GM21786 (cell line): ENCODE data around the gene LILRB1.
"Not testable (repeated sequence)": the region's sequence is repeated elsewhere in the genome, so short reads cannot be mapped to it uniquely, and the experiment has no call there.

ENCODE experiments used
- ATAC-seq: cut with Tn5 transposase; IDR thresholded peaks from one replicate; pipeline ENCODE4 v1.9.1; 2021; ENCODE audit not compliant: unreplicated experiment

LILRB1 gene

DNA sequence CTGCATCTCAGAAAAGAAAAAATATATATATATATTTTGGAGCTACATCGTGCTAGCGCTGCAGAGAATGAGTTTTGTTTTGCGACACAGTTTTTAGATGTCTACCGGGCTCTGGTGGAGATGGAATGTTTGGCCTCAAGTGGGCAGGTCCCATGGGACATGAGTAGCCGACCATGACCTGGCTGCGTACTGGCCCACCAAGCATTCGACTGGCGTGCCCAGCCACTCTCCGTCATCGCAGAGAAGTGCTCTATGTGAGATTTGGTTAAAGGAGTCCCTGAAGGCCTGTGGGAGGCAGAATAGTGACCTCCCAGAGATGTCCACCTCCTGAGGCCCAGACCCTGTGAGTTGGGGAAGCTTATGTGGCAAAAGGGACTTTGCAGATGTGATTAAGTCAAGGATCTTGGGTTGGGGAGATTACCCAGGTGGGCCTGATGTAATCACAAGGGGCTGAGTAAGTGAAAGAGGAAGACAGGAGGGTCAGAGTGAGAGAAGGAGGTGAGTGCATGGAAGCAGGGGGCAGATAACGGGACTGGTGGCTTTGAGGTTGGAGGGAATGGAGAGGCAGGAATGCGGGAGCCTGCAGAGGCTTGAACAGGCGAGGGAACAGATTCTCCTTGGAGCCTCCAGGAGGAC is 31.7 kb downstream of the LILRB1 start:
- ATAC-seq, result no peak

DNA sequence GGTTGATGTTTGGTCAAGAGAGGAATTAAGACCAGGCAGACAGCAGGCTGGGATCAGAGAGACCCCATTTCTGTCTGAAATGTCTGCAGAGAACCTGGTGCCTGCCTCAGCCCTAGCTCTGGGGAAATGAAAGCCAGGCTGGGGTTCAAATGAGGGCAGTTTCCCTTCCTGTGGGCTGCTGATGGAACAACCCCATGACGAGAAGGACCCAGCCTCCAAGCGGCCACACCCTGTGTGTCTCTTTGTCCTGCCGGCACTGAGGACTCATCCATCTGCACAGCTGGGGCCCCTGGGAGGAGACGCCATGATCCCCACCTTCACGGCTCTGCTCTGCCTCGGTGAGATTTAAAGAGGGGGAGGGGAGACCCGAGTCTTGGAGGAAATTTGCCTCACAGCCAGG is 32.4 kb downstream of the LILRB1 start, which contains the start of gene LILRB4:
LILRB4 (plus strand) TSS at position 256 of the 400 bp plus-strand sequence; CDS start at position 305, 49 bp downstream.
- no peak for ATAC-seq

DNA sequence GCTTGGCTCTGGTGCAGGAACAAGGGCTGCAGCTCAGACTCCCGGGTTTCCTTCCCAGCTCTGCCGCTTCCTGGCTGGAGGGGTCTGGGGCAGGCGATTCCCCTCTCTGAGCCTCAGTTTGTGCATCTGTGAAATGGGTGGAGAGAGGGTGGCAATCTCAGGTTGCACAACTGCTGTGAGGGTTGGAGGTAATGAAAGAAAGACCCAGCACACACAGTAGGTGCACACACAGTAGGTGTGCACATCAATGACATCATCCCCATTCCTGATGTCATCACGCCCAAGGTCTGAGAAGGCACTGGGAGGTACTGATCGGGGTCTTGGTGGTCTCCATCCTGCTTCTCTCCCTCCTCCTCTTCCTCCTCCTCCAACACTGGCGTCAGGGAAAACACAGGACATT is 35.2 kb downstream of the LILRB1 start:
- ATAC-seq, result no peak

DNA sequence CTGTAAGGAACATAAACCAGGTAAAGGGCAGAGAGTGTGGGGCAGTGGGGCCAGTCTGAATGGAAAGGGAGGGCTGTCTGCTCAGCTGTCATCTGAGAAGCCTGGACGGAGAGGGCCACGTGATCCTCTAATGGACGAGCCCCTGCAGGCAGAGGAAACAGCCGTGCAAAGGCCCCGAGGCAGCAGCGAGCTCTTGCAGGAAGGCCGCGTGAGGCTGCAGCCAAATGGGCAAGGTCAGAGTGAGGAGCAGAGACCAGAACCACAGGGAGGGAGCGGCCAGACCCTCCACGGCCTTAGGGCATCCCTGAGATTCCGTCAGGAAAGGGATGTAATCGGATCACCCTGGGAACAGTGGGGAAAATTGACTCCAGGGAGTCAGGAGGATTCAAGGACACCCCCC is 36.9 kb downstream of the LILRB1 start:
- ATAC-seq, result no peak

DNA sequence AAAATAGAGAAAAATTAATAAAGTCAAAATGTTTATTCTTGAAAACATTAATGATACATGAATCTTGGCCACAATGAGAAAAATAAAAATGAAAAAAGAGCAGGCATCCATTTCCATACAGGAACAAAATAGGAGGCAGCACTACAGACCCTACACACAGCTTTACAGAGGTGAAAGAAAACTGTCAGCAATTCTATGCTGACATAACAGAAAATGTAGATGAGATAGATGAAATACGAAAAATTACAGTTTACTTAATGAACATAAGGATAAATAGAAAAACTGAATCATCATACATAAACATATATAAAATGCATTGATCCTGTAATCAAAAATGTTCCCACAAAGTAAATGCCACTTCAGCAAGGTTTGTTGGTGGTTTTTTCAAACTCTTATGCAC is 38.1 kb downstream of the LILRB1 start:
- ATAC-seq, result no peak

DNA sequence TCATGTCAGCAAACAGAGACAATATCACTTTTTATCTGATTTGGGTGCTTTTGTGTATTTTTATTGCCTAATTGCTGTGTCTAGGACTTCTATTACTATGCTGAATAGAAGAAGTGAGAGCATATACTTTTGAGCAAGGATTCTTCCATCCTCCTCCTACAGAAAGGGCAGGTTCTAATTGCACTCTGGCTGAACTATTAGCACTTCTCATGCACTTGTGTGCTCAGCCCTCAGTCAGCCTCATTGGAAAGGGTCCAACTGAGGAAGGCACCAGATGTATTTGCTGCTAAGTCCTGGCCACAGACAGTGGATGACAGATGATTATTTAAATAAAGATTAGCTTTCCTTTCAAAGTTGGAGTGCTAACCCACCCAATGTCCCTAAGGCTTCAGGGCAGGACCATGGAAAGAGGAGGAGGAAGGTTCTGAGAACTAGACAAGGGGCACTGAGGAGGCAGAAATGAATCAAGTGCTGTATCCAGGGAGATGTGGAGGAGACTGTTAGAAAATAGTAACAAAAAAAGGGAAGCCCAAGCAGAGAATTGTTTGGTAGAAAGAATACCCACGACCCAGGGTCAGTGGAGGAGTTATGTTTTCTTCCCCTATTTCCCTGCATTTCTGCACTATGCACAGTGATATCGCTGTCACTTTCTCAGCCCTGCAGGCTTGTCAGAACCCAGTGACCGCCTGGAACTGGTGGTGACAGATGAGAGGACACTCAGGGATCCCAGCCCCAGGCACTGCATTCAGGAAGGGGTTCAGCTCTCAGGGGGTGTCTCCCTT is 40.5 kb downstream of the LILRB1 start:
- ATAC-seq, result no peak

DNA sequence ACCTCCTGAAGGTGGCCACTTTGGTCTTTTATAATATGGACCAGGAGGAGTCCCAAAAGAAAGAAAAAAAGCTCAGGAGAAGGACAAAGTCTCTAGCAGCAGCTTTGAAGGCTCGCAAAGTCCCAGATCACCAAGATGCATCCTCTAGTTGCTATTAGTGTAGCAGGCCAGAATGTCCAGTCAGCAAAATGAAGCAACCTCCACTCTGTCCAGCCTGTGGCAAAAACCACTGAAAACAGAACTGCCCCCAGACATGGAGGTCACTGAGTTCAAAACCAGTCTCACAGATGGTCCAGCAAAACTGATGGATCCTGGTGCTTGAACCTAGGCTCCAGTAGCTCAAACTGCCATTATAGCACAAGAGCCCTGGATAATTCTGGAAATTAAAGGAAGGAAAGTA is 42.9 kb downstream of the LILRB1 start:
- ATAC-seq, result no peak

DNA sequence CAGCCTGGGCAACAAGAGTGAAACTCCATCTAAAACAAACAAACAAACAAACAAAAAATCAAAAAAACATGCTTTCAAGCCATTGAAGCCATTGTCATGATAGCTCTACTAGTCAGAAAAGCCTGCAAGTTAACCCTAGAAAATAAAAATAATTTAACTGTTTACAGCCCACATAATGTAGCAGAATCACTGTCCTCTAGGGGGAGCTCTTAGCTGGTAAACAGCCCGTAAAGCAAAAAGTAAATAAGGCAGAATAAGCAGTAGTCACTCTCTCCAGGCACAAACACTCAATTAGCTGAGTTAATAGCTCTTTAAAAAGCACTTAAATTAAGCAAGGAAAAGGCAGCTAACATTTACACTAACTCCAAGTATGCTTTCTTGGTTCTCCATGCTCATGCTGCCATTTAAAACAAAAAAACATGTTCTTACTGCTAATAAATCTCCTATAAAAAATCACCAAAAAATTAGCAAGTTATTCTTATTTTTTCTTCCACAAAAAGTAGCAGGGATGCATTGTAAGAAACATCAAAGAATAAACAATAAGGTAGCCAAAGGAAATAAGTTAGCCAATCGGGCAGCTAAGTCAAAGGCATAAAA is 43.8 kb downstream of the LILRB1 start:
- ATAC-seq, result no peak

DNA sequence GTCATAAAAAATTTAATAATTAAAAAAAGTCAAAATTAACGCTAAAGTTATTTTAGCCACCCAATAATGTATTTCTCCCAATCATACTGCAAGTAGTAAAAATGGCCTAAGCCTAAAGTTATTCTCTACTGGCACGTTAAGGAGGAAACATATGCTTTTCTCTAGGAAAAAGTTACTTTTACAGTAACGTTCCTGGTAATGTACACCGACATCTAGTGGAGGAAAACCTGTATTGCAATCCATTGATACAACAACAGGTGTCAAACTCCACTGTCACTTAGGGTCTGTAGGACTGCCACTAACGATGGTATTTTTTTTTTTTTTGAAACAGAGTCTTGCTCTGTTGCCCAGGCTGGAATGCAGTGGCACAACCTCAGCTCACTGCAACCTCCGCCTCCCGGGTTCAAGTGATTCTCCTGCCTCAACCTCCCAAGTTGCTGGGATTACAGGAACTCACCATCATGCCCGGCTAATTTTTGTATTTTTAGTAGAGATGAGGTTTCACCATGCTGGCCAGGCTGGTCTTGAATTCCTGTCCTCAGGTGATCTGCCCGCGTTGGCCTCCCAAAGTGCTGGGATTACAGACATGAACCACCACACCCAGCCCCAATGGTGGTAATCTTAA is 46.0 kb downstream of the LILRB1 start:
- ATAC-seq, result not testable (repeated sequence)

DNA sequence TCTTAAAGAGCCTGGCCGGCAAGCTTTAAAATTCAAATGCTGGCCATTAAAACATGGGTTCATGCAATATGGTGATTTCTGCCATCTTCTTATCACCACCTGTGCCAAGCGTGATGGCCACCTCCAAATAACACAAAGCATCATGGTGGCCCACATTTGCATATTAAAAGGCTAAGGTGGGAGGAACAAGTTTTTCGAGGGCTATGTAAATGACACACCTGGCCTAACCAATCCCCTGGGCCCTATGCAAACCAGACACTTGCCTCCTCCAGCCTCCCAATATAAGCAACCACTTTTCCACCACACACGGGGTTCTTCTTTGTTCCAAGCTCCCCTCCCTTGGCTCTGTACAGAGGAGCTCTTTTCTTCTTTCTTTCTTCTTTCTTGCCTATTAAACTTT is 46.9 kb downstream of the LILRB1 start:
- ATAC-seq, result no peak

DNA sequence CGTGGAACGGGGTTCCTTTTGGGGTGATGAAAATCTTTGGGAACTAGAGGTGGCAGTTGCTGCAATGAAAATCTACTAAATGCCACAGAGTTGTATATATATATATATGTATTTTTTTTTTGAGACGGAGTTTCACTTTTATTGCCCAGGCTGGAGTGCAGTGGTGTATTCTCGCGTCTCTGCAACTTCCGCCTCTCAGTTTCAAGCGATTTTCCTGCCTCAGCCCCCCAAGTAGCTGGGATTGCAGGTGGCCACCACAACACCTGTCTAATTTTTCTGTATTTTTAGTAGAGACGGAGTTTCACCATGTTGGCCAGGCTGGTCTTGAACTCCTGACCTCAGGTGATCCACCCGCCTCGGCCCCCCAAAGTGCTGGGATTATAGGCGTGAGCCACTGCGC is 51.3 kb downstream of the LILRB1 start:
- not testable (repeated sequence) for ATAC-seq

DNA sequence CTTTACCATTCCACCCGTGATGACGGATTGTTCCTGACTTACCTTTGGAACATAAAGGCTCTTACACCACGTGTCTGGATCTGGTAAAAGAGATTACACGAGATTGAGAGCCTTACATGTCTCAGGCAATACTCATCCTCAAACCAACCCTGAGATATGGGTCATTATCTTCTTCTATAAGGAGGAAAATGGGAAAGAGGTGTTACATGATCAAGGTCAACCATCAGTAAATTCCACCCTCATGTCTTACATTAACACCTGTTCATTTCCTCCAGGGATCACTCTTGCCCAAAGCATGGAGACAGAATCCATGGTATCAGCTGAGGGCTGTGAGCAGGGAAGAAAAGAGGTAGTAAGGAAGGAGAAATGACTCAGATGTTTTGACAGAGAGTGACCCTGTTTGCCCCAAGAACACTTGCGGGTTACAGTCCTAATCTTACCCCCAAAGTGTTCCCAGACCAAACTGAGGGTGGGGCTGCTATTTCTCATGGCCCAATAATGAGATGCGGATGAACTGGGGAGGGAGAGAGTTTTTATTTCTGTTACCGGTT is 52.1 kb downstream of the LILRB1 start:
- no peak for ATAC-seq

DNA sequence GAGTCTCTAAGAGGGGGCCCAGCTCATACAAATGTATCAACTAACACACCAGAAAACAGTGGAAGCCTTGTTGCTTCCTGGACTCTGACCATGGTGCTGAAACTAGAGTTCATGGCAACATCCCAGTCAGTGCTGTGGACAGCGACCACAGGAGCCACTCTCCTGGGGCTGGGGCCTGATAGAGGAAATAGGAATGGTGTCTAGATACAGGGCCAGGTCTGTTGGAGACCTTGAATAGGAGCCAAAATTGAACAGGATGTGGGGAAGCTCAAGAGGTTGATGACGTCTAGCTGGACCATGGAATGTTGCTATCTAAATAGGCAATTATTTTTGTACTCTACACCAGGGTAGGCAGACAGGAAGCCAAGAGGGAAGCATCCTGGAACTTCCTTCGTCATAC is 54.2 kb downstream of the LILRB1 start:
- ATAC-seq, result no peak
